ENCODE data around the gene WNT2B. TPM values are rescaled to one million over a fixed set of nuclear protein-coding genes. Genes with fewer than 3 reads are reported as not detected.

Gene WNT2B
- total and polyA plus RNA-seq, 9 of the 15 experiments (the other 6 are each of a cell fraction or from before 2014, with no cell fraction given), result 0.02 to 0.06 (median 0.04) TPM; not detected in 3

DNA sequence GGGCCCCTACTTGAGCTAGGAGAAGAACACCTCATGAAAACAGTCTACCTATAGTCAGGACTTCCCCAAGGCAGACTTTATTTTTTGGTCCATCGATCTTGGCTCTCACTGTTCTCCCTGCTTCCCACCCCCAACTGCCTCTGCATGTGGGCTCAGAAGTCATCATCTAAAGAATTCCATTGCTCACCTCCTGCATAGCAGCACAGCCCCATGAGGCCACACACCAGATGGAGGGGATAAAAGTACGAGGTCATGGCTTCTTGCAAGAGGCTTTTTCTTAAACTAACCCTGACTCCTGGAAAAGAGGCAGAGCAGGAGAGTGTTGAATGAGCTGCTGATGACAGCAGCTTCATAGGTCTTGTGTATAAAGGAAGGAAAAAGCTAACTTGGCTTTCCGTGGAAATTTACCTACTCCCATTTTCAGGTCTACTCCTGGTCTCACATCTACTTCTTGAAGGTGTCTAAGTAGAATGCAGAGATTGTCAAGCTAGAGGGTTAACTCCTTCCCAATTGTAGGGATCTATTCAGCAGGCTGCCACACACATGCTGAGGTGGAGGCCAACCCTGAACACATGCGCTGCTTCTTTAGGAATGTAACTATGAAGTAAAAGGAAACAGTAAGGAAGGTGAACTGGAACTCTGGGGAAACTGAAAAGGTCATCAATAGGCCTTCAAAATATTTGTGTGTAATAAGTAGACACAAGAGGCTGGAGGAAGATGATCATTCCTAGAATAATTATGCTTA, 18.7 kb downstream of the WNT2B start (continued):
- TF ChIP-seq MAFG (tag; conservative IDR thresholded peaks at IDR 0.05) (no peak), ILK (tag; IDR thresholded peaks at IDR 0.05; ENCODE audit: borderline replicate concordance, low read depth) (no peak), POLR2H (tag; IDR thresholded peaks at IDR 0.05; ENCODE audit: low read depth) (no peak), KAT7 (CRISPR knock-in tag; IDR thresholded peaks at IDR 0.05; ENCODE audit: borderline replicate concordance) (no peak), WHSC1 (IDR thresholded peaks at IDR 0.05; ENCODE audit: low read length) (no peak), NFE2L1 (tag; IDR thresholded peaks at IDR 0.05; ENCODE audit: borderline replicate concordance, low read depth) (no peak)

DNA sequence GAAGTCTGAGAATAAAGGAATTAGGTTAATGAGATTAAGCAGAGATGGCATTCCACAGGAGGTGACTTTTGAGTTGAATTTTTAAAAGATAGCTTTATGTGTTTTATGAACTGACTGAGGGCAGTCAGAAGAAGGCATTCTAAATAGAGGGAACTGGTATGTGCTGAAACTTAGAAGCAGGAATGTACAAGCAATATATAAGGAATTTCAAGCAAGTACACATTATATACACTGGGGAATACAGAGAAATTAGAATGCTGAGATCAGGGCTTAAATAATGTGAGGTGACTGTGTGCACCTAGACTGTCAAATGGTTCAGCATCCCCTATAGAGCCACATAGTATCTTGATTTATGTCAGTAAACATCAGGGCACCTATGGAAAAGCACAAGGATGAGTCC, 19.3 kb downstream of the WNT2B start:
- no peaks in the 10 kb centered on the region for H3K27me3 ChIP-seq (ENCODE audit: control insufficient read depth in 2 of 2, insufficient read depth in 2 of 2, low read length in 2 of 2)
- no peak overlapping the region for H3K9ac ChIP-seq (ENCODE audit: insufficient read depth in 1 of 2, low read depth in 2 of 2, low read length in 2 of 2)
- no TSS peak for BruUV-seq (replicated peaks)
- in situ Hi-C loops (cut with MboI), result no loop called here
- H3K79me2 ChIP-seq (ENCODE audit: control insufficient read depth, insufficient read depth, low read length), result no peaks in the 10 kb centered on the region
- H3K4me3 ChIP-seq, result no peak overlapping the region
- FAIRE-seq (no peak), ATAC-seq (no peak), DNase-seq (ENCODE audit: extremely low read depth in 1 of 4, low spot score in 3 of 4) (no peak)
- no peak overlapping the region for H3K4me2 ChIP-seq (ENCODE audit: insufficient read depth, low read length)
- intact Hi-C loops (cut with micrococcal nuclease), result no loop called here
- no peak overlapping the region for H3K27ac ChIP-seq (ENCODE audit: extremely low read depth, low read depth, low read length)
- H2AFZ ChIP-seq (ENCODE audit: low read depth, low read length), result no peak overlapping the region
- H3K9me1 ChIP-seq (ENCODE audit: control insufficient read depth, insufficient read depth, low read length), result no peaks in the 10 kb centered on the region
- H3K4me1 ChIP-seq (replicated peaks in 1 of 2; ENCODE audit: control insufficient read depth in 2 of 2, insufficient read depth in 2 of 2, low read length in 2 of 2), result no peaks in the 10 kb centered on the region
- POLR2A ChIA-PET, result interaction anchor here (0.8 to 1.4 kb wide), 5 partner anchors 11 to 26 kb away, joined by 3 to 4 read pairs (median 4); no protein-coding TSS in a partner anchor
- CTCF ChIA-PET (ENCODE audit: low intra/inter-chr PET ratio), result no interaction called here
- no peaks in the 10 kb centered on the region for H3K36me3 ChIP-seq (ENCODE audit: control insufficient read depth, insufficient read depth, low read length)
- H4K20me1 ChIP-seq (replicated peaks; ENCODE audit: control insufficient read depth, insufficient read depth, low read length), result no peaks in the 10 kb centered on the region
- H3K9me3 ChIP-seq (replicated peaks; ENCODE audit: control insufficient read depth, insufficient read depth, low read depth, low read length), result no peaks in the 10 kb centered on the region
- TF ChIP-seq JUN (IDR thresholded peaks at IDR 0.05; ENCODE audit: borderline replicate concordance, low read depth, low read length), result no peak
- TF ChIP-seq JUN (CRISPR knock-in tag; IDR thresholded peaks at IDR 0.05; ENCODE audit: borderline replicate concordance), result no peak
- TF ChIP-seq NFRKB (IDR thresholded peaks at IDR 0.05; ENCODE audit: low read depth), result no peak
- TF ChIP-seq DACH1 (IDR thresholded peaks at IDR 0.05; ENCODE audit: partially characterized antibody), result no peak
- no peak for TF ChIP-seq PHF20 (IDR thresholded peaks at IDR 0.05; ENCODE audit: partially characterized antibody)
- no peak for TF ChIP-seq SRSF3 (IDR thresholded peaks at IDR 0.05; ENCODE audit: insufficient read depth, low read length)
- TF ChIP-seq, protein P1, sequence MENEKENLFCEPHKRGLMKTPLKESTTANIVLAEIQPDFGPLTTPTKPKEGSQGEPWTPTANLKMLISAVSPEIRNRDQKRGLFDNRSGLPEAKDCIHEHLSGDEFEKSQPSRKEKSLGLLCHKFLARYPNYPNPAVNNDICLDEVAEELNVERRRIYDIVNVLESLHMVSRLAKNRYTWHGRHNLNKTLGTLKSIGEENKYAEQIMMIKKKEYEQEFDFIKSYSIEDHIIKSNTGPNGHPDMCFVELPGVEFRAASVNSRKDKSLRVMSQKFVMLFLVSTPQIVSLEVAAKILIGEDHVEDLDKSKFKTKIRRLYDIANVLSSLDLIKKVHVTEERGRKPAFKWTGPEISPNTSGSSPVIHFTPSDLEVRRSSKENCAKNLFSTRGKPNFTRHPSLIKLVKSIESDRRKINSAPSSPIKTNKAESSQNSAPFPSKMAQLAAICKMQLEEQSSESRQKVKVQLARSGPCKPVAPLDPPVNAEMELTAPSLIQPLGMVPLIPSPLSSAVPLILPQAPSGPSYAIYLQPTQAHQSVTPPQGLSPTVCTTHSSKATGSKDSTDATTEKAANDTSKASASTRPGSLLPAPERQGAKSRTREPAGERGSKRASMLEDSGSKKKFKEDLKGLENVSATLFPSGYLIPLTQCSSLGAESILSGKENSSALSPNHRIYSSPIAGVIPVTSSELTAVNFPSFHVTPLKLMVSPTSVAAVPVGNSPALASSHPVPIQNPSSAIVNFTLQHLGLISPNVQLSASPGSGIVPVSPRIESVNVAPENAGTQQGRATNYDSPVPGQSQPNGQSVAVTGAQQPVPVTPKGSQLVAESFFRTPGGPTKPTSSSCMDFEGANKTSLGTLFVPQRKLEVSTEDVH (IDR thresholded peaks at IDR 0.05; ENCODE audit: low read depth, partially characterized antibody), result no peak
- no peak for TF ChIP-seq GATA2 (CRISPR knock-in tag; IDR thresholded peaks at IDR 0.05)
- TF ChIP-seq MAFK (IDR thresholded peaks at IDR 0.05; ENCODE audit: low read length), result no peak
- TF ChIP-seq ZNF707 (CRISPR knock-in tag; conservative IDR thresholded peaks at IDR 0.05), result no peak
- no peak for TF ChIP-seq ARID1B (IDR thresholded peaks at IDR 0.05)
- TF ChIP-seq EGR1 (conservative IDR thresholded peaks at IDR 0.05), result no peak
- TF ChIP-seq HCFC1 (IDR thresholded peaks at IDR 0.05; ENCODE audit: low read depth, low read length), result no peak
- no peak for TF ChIP-seq CHD2 (IDR thresholded peaks at IDR 0.05; ENCODE audit: low read depth, low read length)
- no peak for TF ChIP-seq FOXP1 (CRISPR knock-in tag; IDR thresholded peaks at IDR 0.05)

Measured in K562 (cell line).